IMR-90 (cell line): ENCODE measurements around the gene ZNF276. TPM values are rescaled to one million over a fixed set of nuclear protein-coding genes. Genes with fewer than 3 reads are reported as not detected.

Experiments
- ATAC-seq: fragments of 200-7000 bp; cut with Tn5 transposase; 2 replicates; pipeline ENCODE4 v1.9.1; 2020; ENCODE audit warnings: low read depth, mild to moderate bottlenecking, moderate library complexity
- BruUV-seq: library from RNA; stranded (reverse); fragments of 400-500 nt; replicated peaks from 2 replicates; lab custom pipeline; 2021; lab: Mats Ljungman, UMichigan
- CTCF ChIA-PET: fragments of 300-600 bp; formaldehyde crosslinking; extraction: SDS; loops from one replicate; lab custom pipeline; 2021; ENCODE audit warnings: antibody characterized with exemption; lab: Yijun Ruan, JAX
- POLR2A ChIA-PET: fragments of 300-600 bp; sonication (Branson Sonifier 250); formaldehyde crosslinking; loops from one replicate; lab custom pipeline; 2022; ENCODE audit warnings: antibody characterized with exemption; ENCODE audit not compliant: unreplicated experiment; lab: Charles Lee
- DNase-seq: peaks from one replicate; pipeline ENCODE4 v3.0.0; 2013
- H2AFZ ChIP-seq: replicated peaks from 2 replicates; pipeline ENCODE3; 2013; ENCODE audit warnings: low read length, mild to moderate bottlenecking; ENCODE audit not compliant: poor library complexity
- H2AK5ac ChIP-seq: 2 replicates; pipeline ENCODE4 v1.6.1; 2013; ENCODE audit warnings: low read depth, low read length, inconsistent platforms
- H2AK9ac ChIP-seq: replicated peaks from 2 replicates; pipeline ENCODE3; 2013; ENCODE audit warnings: mild to moderate bottlenecking, low read depth, low read length, moderate library complexity; ENCODE audit not compliant: poor library complexity
- H2BK120ac ChIP-seq: 2 replicates; pipeline ENCODE4 v1.6.1; 2013; ENCODE audit warnings: low read depth, low read length, inconsistent platforms
- H2BK15ac ChIP-seq: 3 replicates; pipeline ENCODE4 v1.6.1; 2013; ENCODE audit warnings: low read depth, low read length, inconsistent platforms
- H2BK20ac ChIP-seq: 2 replicates; pipeline ENCODE4 v1.6.1; 2013; ENCODE audit warnings: low read depth, mild to moderate bottlenecking, inconsistent platforms, low read length, moderate library complexity
- H2BK5ac ChIP-seq: 2 replicates; pipeline ENCODE4 v1.6.1; 2013; ENCODE audit warnings: mild to moderate bottlenecking, low read depth, low read length, inconsistent platforms; ENCODE audit not compliant: poor library complexity, severe bottlenecking
- H3K14ac ChIP-seq: replicated peaks from 2 replicates; pipeline ENCODE4 v1.6.1; 2013; ENCODE audit warnings: low read depth, low read length, inconsistent platforms
- H3K18ac ChIP-seq: 2 replicates; pipeline ENCODE4 v1.6.1; 2013; ENCODE audit warnings: low read depth, low read length, control low read depth
- H3K23ac ChIP-seq: 2 replicates; pipeline ENCODE4 v1.6.1; 2013; ENCODE audit warnings: low read depth, low read length, inconsistent platforms
- H3K27ac ChIP-seq: 2 replicates; pipeline ENCODE4 v1.5.1; 2013; ENCODE audit warnings: mild to moderate bottlenecking, control low read depth, low read length; ENCODE audit not compliant: insufficient read depth
- H3K27me3 ChIP-seq: 2 replicates; pipeline ENCODE4 v1.6.1; 2013; ENCODE audit warnings: low read length; ENCODE audit not compliant: control insufficient read depth, insufficient read depth
- H3K36me3 ChIP-seq: 2 replicates; pipeline ENCODE4 v1.6.1; 2013; ENCODE audit warnings: low read length, mixed read lengths; ENCODE audit not compliant: control insufficient read depth, insufficient read depth
- H3K4ac ChIP-seq: 2 replicates; pipeline ENCODE4 v1.6.1; 2013; ENCODE audit warnings: low read depth, low read length, inconsistent platforms
- H3K4me1 ChIP-seq: 2 replicates; pipeline ENCODE4 v1.6.1; 2013; ENCODE audit warnings: low read length, mixed read lengths; ENCODE audit not compliant: control insufficient read depth, insufficient read depth
- H3K4me2 ChIP-seq: 2 replicates; pipeline ENCODE4 v1.6.1; 2013; ENCODE audit warnings: low read depth, mild to moderate bottlenecking, control low read depth, low read length, moderate library complexity
- H3K4me3 ChIP-seq: 2 replicates; pipeline ENCODE4 v1.5.1; 2013; ENCODE audit warnings: low read depth, mild to moderate bottlenecking, control low read depth, low read length, moderate library complexity; ENCODE audit not compliant: insufficient read depth
- H3K56ac ChIP-seq: 2 replicates; pipeline ENCODE4 v1.6.1; 2013; ENCODE audit warnings: low read length, inconsistent platforms; ENCODE audit not compliant: insufficient read depth; ENCODE audit errors: extremely low read depth
- H3K79me1 ChIP-seq, 2 experiments: 2 replicates each; pipeline ENCODE4 v1.6.1; 2013; ENCODE audit warnings: low read length in 2 of 2, inconsistent platforms in 1 of 2, low read depth in 1 of 2
- H3K9ac ChIP-seq: 2 replicates; pipeline ENCODE4 v1.6.1; 2013; ENCODE audit warnings: low read depth, low read length, control low read depth
- H3K9me1 ChIP-seq: 2 replicates; pipeline ENCODE4 v1.6.1; 2013; ENCODE audit warnings: low read length, inconsistent platforms; ENCODE audit not compliant: insufficient read depth
- H3K9me3 ChIP-seq: 2 replicates; pipeline ENCODE4 v1.6.1; 2013; ENCODE audit warnings: low read length; ENCODE audit not compliant: control insufficient read depth, insufficient read depth
- H4K20me1 ChIP-seq: 2 replicates; pipeline ENCODE4 v1.6.1; 2013; ENCODE audit warnings: low read length, inconsistent platforms; ENCODE audit not compliant: insufficient read depth
- H4K5ac ChIP-seq: 2 replicates; pipeline ENCODE4 v1.6.1; 2013; ENCODE audit warnings: mild to moderate bottlenecking, low read depth, low read length, control low read depth
- H4K8ac ChIP-seq, 2 experiments: 2 replicates each; pipeline ENCODE4 v1.6.1; 2013; ENCODE audit warnings: low read depth in 2 of 2, low read length in 2 of 2, control low read depth in 1 of 2, inconsistent platforms in 1 of 2
- H4K91ac ChIP-seq: 2 replicates; pipeline ENCODE4 v1.6.1; 2013; ENCODE audit warnings: low read depth, low read length, inconsistent platforms; ENCODE audit not compliant: insufficient read depth
- BHLHE40 ChIP-seq: fragments of 150-350 bp; IDR thresholded peaks from 2 replicates; pipeline ENCODE4 v1.6.1; 2016; ENCODE audit warnings: mild to moderate bottlenecking, low read depth, low read length
- CEBPB ChIP-seq: IDR thresholded peaks from 2 replicates; pipeline ENCODE4 v1.6.1; 2012; ENCODE audit warnings: low read depth, low read length, improper control_type of control experiment
- CHD1 ChIP-seq: IDR thresholded peaks from 2 replicates; pipeline ENCODE4 v1.6.1; 2012; ENCODE audit warnings: low read depth, low read length, improper control_type of control experiment
- CTCF ChIP-seq: conservative IDR thresholded peaks from 2 replicates; pipeline ENCODE4 v1.5.1; 2012; ENCODE audit warnings: mild to moderate bottlenecking, low read depth, low read length, improper control_type of control experiment
- ELK1 ChIP-seq: fragments of 150-350 bp; IDR thresholded peaks from 2 replicates; pipeline ENCODE4 v1.6.1; 2016; ENCODE audit warnings: low read depth, mild to moderate bottlenecking, low read length, moderate library complexity, borderline replicate concordance
- FOS ChIP-seq: fragments of 150-350 bp; IDR thresholded peaks from 2 replicates; pipeline ENCODE4 v1.6.1; 2016; ENCODE audit warnings: low read depth, low read length
- MAFK ChIP-seq: IDR thresholded peaks from 2 replicates; pipeline ENCODE4 v1.6.1; 2012; ENCODE audit warnings: low read depth, low read length, improper control_type of control experiment
- MAZ ChIP-seq: IDR thresholded peaks from 2 replicates; pipeline ENCODE4 v1.6.1; 2012; ENCODE audit warnings: low read depth, mild to moderate bottlenecking, low read length, improper control_type of control experiment, moderate library complexity, borderline replicate concordance
- MXI1 ChIP-seq: IDR thresholded peaks from 2 replicates; pipeline ENCODE4 v1.6.1; 2012; ENCODE audit warnings: low read depth, mild to moderate bottlenecking, low read length, moderate library complexity, borderline replicate concordance
- NFE2L2 ChIP-seq: fragments of 150-350 bp; IDR thresholded peaks from 2 replicates; pipeline ENCODE4 v1.6.1; 2016; ENCODE audit warnings: low read depth, mild to moderate bottlenecking, low read length
- POLR2A ChIP-seq: IDR thresholded peaks from 2 replicates; pipeline ENCODE4 v1.6.1; 2012; ENCODE audit warnings: mild to moderate bottlenecking, low read depth, low read length
- RAD21 ChIP-seq: IDR thresholded peaks from 2 replicates; pipeline ENCODE4 v1.6.1; 2012; ENCODE audit warnings: low read length, improper control_type of control experiment
- RCOR1 ChIP-seq: IDR thresholded peaks from 2 replicates; pipeline ENCODE4 v1.6.1; 2012; ENCODE audit warnings: mild to moderate bottlenecking, low read length, improper control_type of control experiment; ENCODE audit not compliant: insufficient replicate concordance
- RFX5 ChIP-seq: IDR thresholded peaks from 2 replicates; pipeline ENCODE4 v1.8.0; 2012; ENCODE audit warnings: low read depth, mild to moderate bottlenecking, low read length, moderate library complexity
- SMC3 ChIP-seq: fragments of 150-350 bp; IDR thresholded peaks from 2 replicates; pipeline ENCODE4 v1.6.1; 2016; ENCODE audit warnings: low read depth, mild to moderate bottlenecking, antibody characterized with exemption, low read length, moderate library complexity
- WGBS, 2 experiments: methylation state at CpG; one replicate each; pipeline versions ENCODE4 v1.1.5 to v1.1.7; 2013; ENCODE audit warnings: missing lambda C conversion rate in 2 of 2; ENCODE audit not compliant: insufficient read length in 1 of 2; ENCODE audit errors: extremely low coverage in 2 of 2; 5-methylcytosine and 5-hydroxymethylcytosine counted together
- dilution Hi-C: fragments of 300-500 bp; cut with HindIII; formaldehyde crosslinking; loops from one replicate; pipeline ENCODE4 v1.14.3; 2018; ENCODE audit warnings: low sequenced_read_pairs; ENCODE audit not compliant: unreplicated experiment
- in situ Hi-C: fragments of 300-500 bp; cut with MboI; formaldehyde crosslinking; loops from 3 replicates; pipeline ENCODE4 v1.14.3; 2019; ENCODE audit warnings: low sequenced_read_pairs, inconsistent platforms, mixed read lengths
- intact Hi-C: fragments of 100-400 bp; cut with micrococcal nuclease; formaldehyde crosslinking; loops from 2 replicates; pipeline ENCODE4 v1.10.0; 2022
- polyA plus RNA-seq, 3 experiments: library from polyadenylated mRNA; depleted of rRNA; stranded (reverse); fragments of >200 nt; gene quantifications; 2 replicates each; pipeline ENCODE4 v1.2.3, GENCODE V29; 2012; ENCODE audit warnings: low replicate concordance in 1 of 3
- total RNA-seq: library from RNA; depleted of rRNA; stranded (reverse); fragments of >200 nt; gene quantifications from 2 replicates; pipeline ENCODE4 v1.2.3, GENCODE V29; 2012

ZNF276 gene
- total and polyA plus RNA-seq, 2 of the 4 experiments (the other 2 are of a cell fraction) = 4.1 to 18.6 TPM

GRCh38 chr16:89739383-89739782 lies 18.0 kb downstream of the ZNF276 start (continued):
- TF ChIP-seq FOS = no peak
- TF ChIP-seq CEBPB = no peak
- no peak for TF ChIP-seq RFX5

GRCh38 chr16:89741342-89742014 lies 20.1 kb downstream of the ZNF276 start:
- DNase-seq = no peak
- no peak overlapping the region for H3K4ac ChIP-seq
- TF ChIP-seq ELK1 (no peak), SMC3 (no peak), MAFK (no peak), MAZ (no peak), MXI1 (no peak), FOS (no peak), POLR2A (no peak), CEBPB (no peak), NFE2L2 (no peak), CHD1 (no peak), BHLHE40 (no peak), RCOR1 (no peak), CTCF (no peak), RFX5 (no peak), RAD21 (no peak)

More at GRCh38 chr16:89741342-89742014, 20.1 kb downstream of the ZNF276 start:
- peaks cover 52% of the 10 kb centered on the region for H3K36me3 ChIP-seq
- ATAC-seq = no peak
- no peak overlapping the region for H3K18ac ChIP-seq
- no peaks in the 10 kb centered on the region for H3K9me1 ChIP-seq
- no peak overlapping the region for H3K9ac ChIP-seq
- no peak overlapping the region for H2AK5ac ChIP-seq
- intact Hi-C loops (no loop called here), dilution Hi-C loops (no loop called here), in situ Hi-C loops (no loop called here)
- no peaks in the 10 kb centered on the region for H3K27me3 ChIP-seq
- no peak overlapping the region for H2AK9ac ChIP-seq
- H3K56ac ChIP-seq = no peak overlapping the region
- H4K20me1 ChIP-seq = 0 out of 2 replicates have a peak, but pooled peaks cover 4% of the 10 kb centered on the region
- no peak overlapping the region for H2BK5ac ChIP-seq
- ChIA-PET POLR2A (no interaction called here), CTCF (no interaction called here)
- H2BK15ac ChIP-seq = no peak overlapping the region
- H2AFZ ChIP-seq = no peak overlapping the region
- H3K4me3 ChIP-seq = no peak overlapping the region
- H3K14ac ChIP-seq = no peak overlapping the region
- no peaks in the 10 kb centered on the region for H3K4me1 ChIP-seq
- H3K4me2 ChIP-seq = no peak overlapping the region
- H4K8ac ChIP-seq = no peak overlapping the region
- H2BK20ac ChIP-seq = no peak overlapping the region
- H3K79me1 ChIP-seq = peaks cover 0 to 5% of the 10 kb centered on the region in 2 experiments; a peak in 2 of 4 replicates
- H4K91ac ChIP-seq = no peak overlapping the region
- H2BK120ac ChIP-seq = no peak overlapping the region
- H3K27ac ChIP-seq = no peak overlapping the region
- BruUV-seq = no TSS peak
- no peaks in the 10 kb centered on the region for H3K9me3 ChIP-seq
- H3K23ac ChIP-seq = no peak overlapping the region
- WGBS, 2 experiments = 84% methylated on average over 5 of the region's 11 CpGs; no CpG with 5 or more reads in 1 of the 2 experiments
- H4K5ac ChIP-seq = no peak overlapping the region
